ENCODE results near the gene STX8. TPM values are rescaled to one million over a fixed set of nuclear protein-coding genes. Genes with fewer than 3 reads are reported as not detected.
A peak's percentile ranks its signal among the peaks of the same experiment; 100 is the strongest.

Gene STX8
- total RNA-seq, 2 donors from 2014 or later = 57.3 to 73.8 TPM

GRCh38 chr17:9432134-9432885, 143.3 kb downstream of the STX8 start:
- peak; percentile 40 for ATAC-seq (replicated peaks)
- Mint-ChIP-seq H3K4me1 (peaks cover 16% of the 10 kb centered on the region), H3K27ac (peak overlapping the region; percentile 45), H3K36me3 (ENCODE audit: low read depth) (peaks cover 8% of the 10 kb centered on the region), H3K4me3 (peak overlapping the region; percentile 58), H3K27me3 (no peaks in the 10 kb centered on the region), H3K9me3 (no peaks in the 10 kb centered on the region)

GRCh38 chr17:9431620-9432019, 144.0 kb downstream of the STX8 start:
- Mint-ChIP-seq H3K36me3 (ENCODE audit: low read depth) (peaks cover 5% of the 10 kb centered on the region), H3K9me3 (no peaks in the 10 kb centered on the region), H3K4me1 (peaks cover 16% of the 10 kb centered on the region), H3K27ac (no peak overlapping the region), H3K27me3 (no peaks in the 10 kb centered on the region), H3K4me3 (no peak overlapping the region)
- no peak for ATAC-seq (replicated peaks)

- no peak overlapping the region for H3K4me3 Mint-ChIP-seq
- H3K36me3 Mint-ChIP-seq (ENCODE audit: low read depth) = no peaks in the 10 kb centered on the region
- no peaks in the 10 kb centered on the region for H3K9me3 Mint-ChIP-seq
- H3K4me1 Mint-ChIP-seq = peaks cover 6% of the 10 kb centered on the region
- no peak overlapping the region for H3K27ac Mint-ChIP-seq
- no peaks in the 10 kb centered on the region for H3K27me3 Mint-ChIP-seq
- no peak for ATAC-seq (replicated peaks)
Measured at GRCh38 chr17:9427465-9428315, 147.9 kb downstream of the STX8 start.

GRCh38 chr17:9424071-9424640, 151.5 kb downstream of the STX8 start:
- Mint-ChIP-seq H3K36me3 (ENCODE audit: low read depth) (no peaks in the 10 kb centered on the region), H3K27me3 (no peaks in the 10 kb centered on the region), H3K9me3 (no peaks in the 10 kb centered on the region), H3K27ac (no peak overlapping the region), H3K4me1 (no peaks in the 10 kb centered on the region), H3K4me3 (no peak overlapping the region)
- ATAC-seq (replicated peaks) = no peak

- H3K4me3 Mint-ChIP-seq = no peak overlapping the region
- H3K4me1 Mint-ChIP-seq = no peaks in the 10 kb centered on the region
- H3K36me3 Mint-ChIP-seq (ENCODE audit: low read depth) = no peaks in the 10 kb centered on the region
- no peaks in the 10 kb centered on the region for H3K27me3 Mint-ChIP-seq
- no peak overlapping the region for H3K27ac Mint-ChIP-seq
- no peaks in the 10 kb centered on the region for H3K9me3 Mint-ChIP-seq
- ATAC-seq (replicated peaks) = no peak
Measured at GRCh38 chr17:9421525-9421924, 154.1 kb downstream of the STX8 start.

- H3K9me3 Mint-ChIP-seq = no peaks in the 10 kb centered on the region
- H3K27me3 Mint-ChIP-seq = no peaks in the 10 kb centered on the region
- H3K4me1 Mint-ChIP-seq = peaks cover 4% of the 10 kb centered on the region
- ATAC-seq (replicated peaks) = no peak
- no peaks in the 10 kb centered on the region for H3K36me3 Mint-ChIP-seq (ENCODE audit: low read depth)
- no peak overlapping the region for H3K4me3 Mint-ChIP-seq
- no peak overlapping the region for H3K27ac Mint-ChIP-seq
Measured at GRCh38 chr17:9419932-9420453, 155.6 kb downstream of the STX8 start.

- Mint-ChIP-seq H3K27me3 (no peaks in the 10 kb centered on the region), H3K4me1 (peaks cover 5% of the 10 kb centered on the region), H3K36me3 (ENCODE audit: low read depth) (no peaks in the 10 kb centered on the region), H3K9me3 (no peaks in the 10 kb centered on the region), H3K4me3 (no peak overlapping the region), H3K27ac (no peak overlapping the region)
- ATAC-seq (replicated peaks) = no peak
Measured at GRCh38 chr17:9414471-9414870, 161.1 kb downstream of the STX8 start.

GRCh38 chr17:9410737-9411136, 164.9 kb downstream of the STX8 start:
- peaks cover 5% of the 10 kb centered on the region for H3K4me1 Mint-ChIP-seq

GRCh38 chr17:9410301-9410700, 165.3 kb downstream of the STX8 start:
- Mint-ChIP-seq H3K4me3 (no peak overlapping the region), H3K27me3 (no peaks in the 10 kb centered on the region), H3K27ac (no peak overlapping the region), H3K9me3 (no peaks in the 10 kb centered on the region), H3K4me1 (peaks cover 4% of the 10 kb centered on the region), H3K36me3 (ENCODE audit: low read depth) (no peaks in the 10 kb centered on the region)
- no peak for ATAC-seq (replicated peaks)

More at GRCh38 chr17:9410737-9411136, 164.9 kb downstream of the STX8 start:
- H3K4me3 Mint-ChIP-seq = no peak overlapping the region
- H3K9me3 Mint-ChIP-seq = no peaks in the 10 kb centered on the region
- H3K27me3 Mint-ChIP-seq = no peaks in the 10 kb centered on the region
- no peak overlapping the region for H3K27ac Mint-ChIP-seq
- ATAC-seq (replicated peaks) = no peak
- no peaks in the 10 kb centered on the region for H3K36me3 Mint-ChIP-seq (ENCODE audit: low read depth)

- no peak for ATAC-seq (replicated peaks)
Measured at GRCh38 chr17:9409878-9410277, 165.7 kb downstream of the STX8 start.

GRCh38 chr17:9408868-9409829, 166.5 kb downstream of the STX8 start:
- H3K4me1 Mint-ChIP-seq = no peaks in the 10 kb centered on the region
- no peak overlapping the region for H3K27ac Mint-ChIP-seq
- H3K36me3 Mint-ChIP-seq (ENCODE audit: low read depth) = no peaks in the 10 kb centered on the region
- ATAC-seq (replicated peaks) = no peak
- no peak overlapping the region for H3K4me3 Mint-ChIP-seq
- no peaks in the 10 kb centered on the region for H3K27me3 Mint-ChIP-seq
- H3K9me3 Mint-ChIP-seq = no peaks in the 10 kb centered on the region

More at GRCh38 chr17:9409878-9410277, 165.7 kb downstream of the STX8 start:
- no peaks in the 10 kb centered on the region for H3K36me3 Mint-ChIP-seq (ENCODE audit: low read depth)
- H3K4me1 Mint-ChIP-seq = peaks cover under 1% of the 10 kb centered on the region
- no peak overlapping the region for H3K4me3 Mint-ChIP-seq
- no peak overlapping the region for H3K27ac Mint-ChIP-seq
- H3K9me3 Mint-ChIP-seq = no peaks in the 10 kb centered on the region
- no peaks in the 10 kb centered on the region for H3K27me3 Mint-ChIP-seq

GRCh38 chr17:9408381-9408780, 167.2 kb downstream of the STX8 start:
- H3K4me1 Mint-ChIP-seq = no peaks in the 10 kb centered on the region
- no peak overlapping the region for H3K4me3 Mint-ChIP-seq
- H3K27me3 Mint-ChIP-seq = no peaks in the 10 kb centered on the region
- ATAC-seq (replicated peaks) = no peak
- H3K9me3 Mint-ChIP-seq = no peaks in the 10 kb centered on the region
- H3K36me3 Mint-ChIP-seq (ENCODE audit: low read depth) = no peaks in the 10 kb centered on the region
- no peak overlapping the region for H3K27ac Mint-ChIP-seq

- Mint-ChIP-seq H3K4me1 (no peaks in the 10 kb centered on the region), H3K9me3 (no peaks in the 10 kb centered on the region)
- ATAC-seq (replicated peaks) = no peak
Measured at GRCh38 chr17:9406046-9406606, 169.5 kb downstream of the STX8 start.

More at GRCh38 chr17:9406046-9406606, 169.5 kb downstream of the STX8 start:
- no peaks in the 10 kb centered on the region for H3K27me3 Mint-ChIP-seq
- H3K27ac Mint-ChIP-seq = no peak overlapping the region
- H3K36me3 Mint-ChIP-seq (ENCODE audit: low read depth) = no peaks in the 10 kb centered on the region
- no peak overlapping the region for H3K4me3 Mint-ChIP-seq

All from activated T-helper 17 cell treated with anti-CD3 and anti-CD28 coated beads, Interleukin-2, amount 50 U/mL, for 72 hours (primary cell).